22Rv1 (cell line): ENCODE data around the gene PALLD.

Source experiments
- ZFX ChIP-seq: fragments of 450-650 bp; IDR thresholded peaks from 2 replicates; pipeline ENCODE4 v1.6.1; 2017; ENCODE audit warnings: antibody characterized with exemption, borderline replicate concordance
- TF ChIP-seq, protein P1 (sequence below): fragments of 450-650 bp; IDR thresholded peaks from 2 replicates; pipeline ENCODE4 v1.5.1; 2017; ENCODE audit warnings: mild to moderate bottlenecking

DNA sequence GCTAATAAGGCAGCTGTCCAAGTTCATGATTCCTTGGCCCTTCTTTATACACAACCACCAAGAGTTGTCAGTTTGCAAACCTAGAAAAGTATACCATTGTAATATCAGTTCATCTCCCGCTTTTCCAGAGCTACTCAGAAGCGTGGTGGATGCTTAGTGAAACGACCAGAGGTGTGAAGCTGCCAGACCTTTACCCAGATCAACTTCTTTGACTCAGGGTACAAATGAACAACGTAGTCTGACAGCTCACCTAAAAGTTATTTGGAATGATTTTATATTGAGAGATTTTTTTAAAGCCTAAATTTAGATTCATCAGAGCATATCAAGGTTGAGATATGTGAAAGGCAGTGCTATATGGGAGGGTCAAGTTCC lies 343.5 kb downstream of the PALLD start:
- TF ChIP-seq, protein P1, sequence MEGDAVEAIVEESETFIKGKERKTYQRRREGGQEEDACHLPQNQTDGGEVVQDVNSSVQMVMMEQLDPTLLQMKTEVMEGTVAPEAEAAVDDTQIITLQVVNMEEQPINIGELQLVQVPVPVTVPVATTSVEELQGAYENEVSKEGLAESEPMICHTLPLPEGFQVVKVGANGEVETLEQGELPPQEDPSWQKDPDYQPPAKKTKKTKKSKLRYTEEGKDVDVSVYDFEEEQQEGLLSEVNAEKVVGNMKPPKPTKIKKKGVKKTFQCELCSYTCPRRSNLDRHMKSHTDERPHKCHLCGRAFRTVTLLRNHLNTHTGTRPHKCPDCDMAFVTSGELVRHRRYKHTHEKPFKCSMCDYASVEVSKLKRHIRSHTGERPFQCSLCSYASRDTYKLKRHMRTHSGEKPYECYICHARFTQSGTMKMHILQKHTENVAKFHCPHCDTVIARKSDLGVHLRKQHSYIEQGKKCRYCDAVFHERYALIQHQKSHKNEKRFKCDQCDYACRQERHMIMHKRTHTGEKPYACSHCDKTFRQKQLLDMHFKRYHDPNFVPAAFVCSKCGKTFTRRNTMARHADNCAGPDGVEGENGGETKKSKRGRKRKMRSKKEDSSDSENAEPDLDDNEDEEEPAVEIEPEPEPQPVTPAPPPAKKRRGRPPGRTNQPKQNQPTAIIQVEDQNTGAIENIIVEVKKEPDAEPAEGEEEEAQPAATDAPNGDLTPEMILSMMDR = no peak
- no peak for TF ChIP-seq ZFX
